ENCODE results near the gene CD200R1L.

DNA sequence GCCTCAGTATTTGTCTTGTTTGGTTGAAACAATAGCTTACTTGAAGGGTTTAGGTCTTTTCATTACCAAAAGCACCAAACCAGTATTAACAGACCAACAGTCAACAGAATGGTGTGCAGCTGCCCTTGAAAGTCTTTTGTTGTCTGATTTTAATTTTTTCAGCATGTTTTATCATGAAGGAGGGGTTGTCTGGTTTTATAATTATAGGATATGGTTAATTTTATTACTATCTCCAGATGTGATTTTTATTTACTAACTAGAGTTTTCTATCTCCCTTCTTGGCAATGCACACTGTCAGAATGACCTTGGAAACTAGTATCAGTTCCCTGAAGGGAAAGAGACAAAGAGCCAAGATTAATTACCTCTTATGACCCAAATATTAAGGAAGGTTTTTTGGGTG, 9.2 kb upstream of the CD200R1L start:
- TF ChIP-seq, protein P1, sequence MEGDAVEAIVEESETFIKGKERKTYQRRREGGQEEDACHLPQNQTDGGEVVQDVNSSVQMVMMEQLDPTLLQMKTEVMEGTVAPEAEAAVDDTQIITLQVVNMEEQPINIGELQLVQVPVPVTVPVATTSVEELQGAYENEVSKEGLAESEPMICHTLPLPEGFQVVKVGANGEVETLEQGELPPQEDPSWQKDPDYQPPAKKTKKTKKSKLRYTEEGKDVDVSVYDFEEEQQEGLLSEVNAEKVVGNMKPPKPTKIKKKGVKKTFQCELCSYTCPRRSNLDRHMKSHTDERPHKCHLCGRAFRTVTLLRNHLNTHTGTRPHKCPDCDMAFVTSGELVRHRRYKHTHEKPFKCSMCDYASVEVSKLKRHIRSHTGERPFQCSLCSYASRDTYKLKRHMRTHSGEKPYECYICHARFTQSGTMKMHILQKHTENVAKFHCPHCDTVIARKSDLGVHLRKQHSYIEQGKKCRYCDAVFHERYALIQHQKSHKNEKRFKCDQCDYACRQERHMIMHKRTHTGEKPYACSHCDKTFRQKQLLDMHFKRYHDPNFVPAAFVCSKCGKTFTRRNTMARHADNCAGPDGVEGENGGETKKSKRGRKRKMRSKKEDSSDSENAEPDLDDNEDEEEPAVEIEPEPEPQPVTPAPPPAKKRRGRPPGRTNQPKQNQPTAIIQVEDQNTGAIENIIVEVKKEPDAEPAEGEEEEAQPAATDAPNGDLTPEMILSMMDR (conservative IDR thresholded peaks at IDR 0.05; ENCODE audit: low read length), result no peak
- no peak for TF ChIP-seq EZH2phosphoT487 (IDR thresholded peaks at IDR 0.05; ENCODE audit: borderline replicate concordance)

All from Loucy (cell line).